Endothelial cell of hepatic sinusoid (primary cell): Measurements from ENCODE around the gene ZNF462.

ENCODE experiments used
- in situ Hi-C: cut with HindIII; loops from 2 replicates; pipeline ENCODE4 v1.10.0; 2017; ENCODE audit warnings: low sequenced_read_pairs

The ZNF462 gene

DNA sequence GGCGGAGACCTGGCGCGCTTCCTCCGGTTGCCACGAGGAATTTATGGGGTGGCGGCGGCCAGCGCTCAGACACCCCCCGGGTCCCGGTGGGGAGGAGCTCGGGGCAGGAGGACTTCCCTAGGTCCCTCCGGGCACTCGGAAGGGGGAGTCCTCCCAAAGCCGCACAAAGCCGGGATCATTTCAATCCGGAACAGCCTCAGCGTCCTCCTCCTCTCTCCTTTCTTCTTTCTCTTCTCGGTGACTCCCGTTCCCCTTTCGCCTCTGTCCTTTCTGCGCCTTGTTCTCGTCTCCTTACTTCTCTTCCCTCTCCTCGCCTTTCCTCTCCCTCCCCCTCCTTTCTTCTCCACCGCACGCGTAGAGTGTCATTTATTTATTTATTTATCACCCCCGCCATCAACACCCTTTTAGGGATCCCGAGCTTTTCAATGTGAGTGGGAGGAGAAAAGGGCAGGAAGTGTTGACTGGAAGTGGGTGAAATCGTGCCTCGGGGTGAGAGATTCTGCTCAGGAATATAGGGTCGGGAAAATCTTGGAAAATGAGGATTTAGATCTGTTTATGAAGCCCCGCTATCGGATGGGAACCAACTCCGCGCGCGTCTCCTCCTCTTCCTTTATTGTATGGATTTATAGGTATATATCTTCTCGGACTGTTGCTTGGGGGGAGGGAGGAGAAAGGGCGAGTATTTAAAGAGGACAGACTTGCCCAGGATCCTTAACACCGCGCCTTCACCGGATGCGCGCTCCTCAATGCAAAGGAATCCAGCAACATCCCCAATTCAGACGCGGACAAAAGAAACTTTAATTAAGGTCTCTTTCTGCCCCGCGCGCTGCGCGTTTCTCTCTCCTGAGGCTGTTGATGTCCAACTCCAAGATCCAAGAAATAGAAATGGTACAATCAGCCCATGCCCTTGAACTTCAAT is 2.0 kb upstream of the ZNF462 start:
- in situ Hi-C loops: no loop called here

DNA sequence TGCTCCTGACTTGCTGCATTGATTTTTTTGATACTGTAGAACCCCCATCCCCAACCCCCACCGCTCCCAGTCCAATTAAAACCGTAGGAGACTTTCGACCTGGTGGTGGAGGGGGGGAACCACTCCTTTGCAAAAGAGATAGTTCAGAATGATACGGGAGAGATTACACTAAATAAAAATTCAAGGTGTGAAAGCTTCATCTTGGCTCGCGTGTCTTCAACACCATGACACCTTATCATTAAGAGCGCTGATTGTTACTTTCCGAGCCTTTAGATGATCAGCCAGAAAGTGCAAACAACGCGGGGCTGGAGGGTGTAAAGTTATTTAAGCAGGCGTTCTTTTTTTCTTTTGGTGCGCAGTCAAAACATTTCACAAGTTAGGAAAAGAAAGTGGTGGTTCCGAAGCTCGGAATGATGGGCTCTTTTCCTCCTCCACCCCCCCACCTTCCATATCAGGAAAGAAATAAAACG is 1.3 kb upstream of the ZNF462 start:
- in situ Hi-C loops: no loop called here

DNA sequence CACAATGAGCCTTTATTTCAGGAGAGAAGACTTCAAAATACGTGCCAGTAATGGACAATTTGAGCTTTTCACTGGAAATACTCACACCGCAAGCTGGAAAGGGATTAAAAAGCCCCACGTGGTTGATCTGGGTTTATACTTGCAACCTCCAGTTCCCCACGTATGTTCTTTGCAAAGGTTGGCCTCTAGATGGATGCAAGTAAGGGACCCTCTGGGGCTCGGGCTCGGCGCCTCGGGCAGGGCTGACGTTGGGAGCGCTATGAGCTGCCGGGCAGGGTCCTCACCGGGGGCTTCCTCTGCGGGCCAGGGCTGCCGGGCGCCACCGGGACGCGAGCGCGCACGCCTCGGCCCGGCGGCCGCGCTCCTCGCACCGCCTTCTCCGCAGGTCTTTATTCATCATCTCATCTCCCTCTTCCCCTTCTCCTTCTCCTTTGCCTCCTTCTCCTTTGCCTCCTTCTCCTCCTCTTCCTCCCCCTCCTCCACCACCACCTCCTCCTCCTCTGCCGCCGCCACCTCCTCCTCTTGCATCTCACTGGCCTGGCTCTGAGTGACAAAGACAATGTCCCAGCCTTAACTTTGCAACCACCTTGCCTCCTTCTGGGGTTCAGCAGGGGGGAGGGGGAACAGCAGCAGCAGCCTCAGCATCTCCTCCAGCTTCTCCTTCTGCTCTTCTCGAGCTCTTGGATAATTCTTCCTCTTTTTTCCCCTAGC is 701 bp upstream of the ZNF462 start:
- in situ Hi-C loops: no loop called here

DNA sequence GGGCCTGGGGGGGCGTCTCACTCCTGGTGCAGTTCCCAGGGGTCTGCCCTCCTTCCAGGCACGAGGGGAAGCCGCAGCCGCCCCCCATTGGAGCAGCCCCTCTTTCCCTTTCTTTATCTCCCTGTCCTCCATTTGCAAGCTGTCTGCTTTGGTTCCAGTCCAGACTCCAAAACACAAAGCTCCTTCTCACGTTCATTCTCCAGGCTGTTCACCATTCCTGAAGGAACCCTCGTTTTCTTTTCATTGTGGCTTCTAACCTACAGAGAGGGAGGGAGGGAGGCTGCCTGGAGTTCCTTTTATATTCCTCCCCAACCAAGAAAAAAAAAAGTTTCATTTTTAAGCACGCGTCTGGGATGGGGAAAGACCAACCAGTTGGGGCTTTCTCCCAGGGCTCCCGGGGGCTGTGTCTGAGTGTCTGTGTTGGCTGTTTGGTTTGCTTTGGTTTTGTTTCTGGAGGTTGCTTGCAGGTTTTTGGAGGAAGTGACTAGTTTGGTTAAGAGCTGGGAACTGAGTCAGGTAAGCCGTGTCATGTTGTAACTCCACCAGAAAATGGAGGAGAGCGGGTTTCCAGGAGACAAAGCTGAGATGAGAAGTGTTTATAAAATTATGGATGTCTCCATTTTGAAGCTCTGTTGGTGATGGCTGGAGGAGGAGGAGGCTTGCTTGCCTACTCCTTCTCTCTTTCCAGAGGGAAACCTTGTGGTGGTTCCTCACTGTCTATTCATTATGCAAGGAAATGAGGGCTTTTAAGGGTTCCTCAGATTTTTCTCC is 1.6 kb downstream of the ZNF462 start:
- in situ Hi-C loops: no loop called here

DNA sequence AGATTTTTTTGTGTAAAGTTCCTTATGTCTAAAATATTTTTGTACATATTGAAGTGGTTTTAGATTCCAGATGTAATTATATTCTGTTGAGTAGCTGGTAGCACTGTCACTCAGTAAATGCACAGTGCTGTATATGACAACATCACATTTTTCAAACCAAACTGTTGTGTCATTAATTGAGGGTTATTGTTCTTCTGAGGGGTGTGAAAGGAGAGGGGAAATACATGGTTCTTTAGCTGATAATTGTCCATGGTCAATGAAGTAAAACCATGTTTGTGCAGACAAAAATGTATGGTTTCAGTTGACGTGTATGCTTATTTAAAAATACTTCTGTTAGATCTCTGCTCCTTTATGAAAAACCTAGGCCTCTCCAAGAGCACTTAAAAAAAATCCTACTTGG is 3.3 kb downstream of the ZNF462 start:
- in situ Hi-C loops: no loop called here

DNA sequence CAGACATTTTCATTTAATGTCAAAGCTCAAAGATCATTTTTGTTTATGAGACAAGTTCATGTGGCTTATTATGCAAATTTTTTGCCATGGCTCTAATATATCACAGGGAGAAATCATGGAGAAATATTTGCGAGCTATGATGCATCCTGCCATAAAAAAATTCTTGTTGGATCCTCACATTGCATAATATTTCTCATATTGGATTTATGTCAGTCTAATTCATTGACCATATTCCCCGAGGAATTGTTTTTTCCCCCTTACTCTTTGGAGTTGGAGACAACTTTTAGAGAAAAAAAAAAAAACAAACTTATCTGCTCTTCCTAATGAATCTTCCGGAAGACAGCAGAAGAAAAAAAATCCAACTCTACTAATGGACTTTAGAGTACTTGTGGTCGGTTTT is 4.3 kb downstream of the ZNF462 start:
- in situ Hi-C loops: no loop called here

GRCh38 chr9:106868087-106868486 is 5.1 kb downstream of the ZNF462 start:
- in situ Hi-C loops: no loop called here

DNA sequence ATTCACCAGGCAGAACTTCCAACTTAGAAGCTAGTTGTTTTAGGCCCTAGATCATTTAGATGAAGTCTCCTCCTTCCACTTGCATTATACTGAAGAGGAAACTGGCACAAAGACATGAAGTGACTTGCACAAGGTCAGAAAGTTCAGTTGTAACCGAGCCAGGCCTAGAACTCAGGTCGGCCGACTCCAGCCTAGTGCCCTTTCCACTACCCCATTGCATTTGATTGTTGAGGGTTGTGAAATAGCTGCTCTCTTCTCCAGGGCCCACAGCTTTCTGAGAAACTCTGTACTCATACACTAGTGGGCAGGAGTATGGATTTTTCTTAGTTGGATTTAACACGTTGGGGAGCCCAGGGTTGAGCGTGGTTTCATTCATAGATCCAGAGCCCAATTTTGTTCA is 5.6 kb downstream of the ZNF462 start:
- in situ Hi-C loops: no loop called here

DNA sequence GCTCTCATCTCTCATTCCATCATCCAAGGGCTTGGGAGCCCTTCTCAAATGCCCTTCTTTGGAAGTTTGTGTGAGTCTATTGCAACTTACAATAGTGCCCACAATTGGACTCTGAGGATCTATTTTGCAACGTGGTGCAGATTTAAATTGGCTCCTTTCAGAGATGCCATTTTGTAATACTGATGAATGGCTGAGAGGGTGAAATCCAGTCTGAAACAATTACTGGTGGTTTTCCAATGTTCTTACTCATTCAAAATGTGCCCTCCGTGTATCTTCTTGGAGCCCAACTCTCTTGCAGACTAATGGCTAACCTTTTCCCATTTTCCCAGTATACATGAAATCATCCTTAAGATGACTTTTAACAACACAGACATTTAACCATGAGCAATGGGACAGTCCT is 6.1 kb downstream of the ZNF462 start:
- in situ Hi-C loops: no loop called here

- in situ Hi-C loops: no loop called here
Measured at GRCh38 chr9:106869458-106869857, 6.5 kb downstream of the ZNF462 start.

DNA sequence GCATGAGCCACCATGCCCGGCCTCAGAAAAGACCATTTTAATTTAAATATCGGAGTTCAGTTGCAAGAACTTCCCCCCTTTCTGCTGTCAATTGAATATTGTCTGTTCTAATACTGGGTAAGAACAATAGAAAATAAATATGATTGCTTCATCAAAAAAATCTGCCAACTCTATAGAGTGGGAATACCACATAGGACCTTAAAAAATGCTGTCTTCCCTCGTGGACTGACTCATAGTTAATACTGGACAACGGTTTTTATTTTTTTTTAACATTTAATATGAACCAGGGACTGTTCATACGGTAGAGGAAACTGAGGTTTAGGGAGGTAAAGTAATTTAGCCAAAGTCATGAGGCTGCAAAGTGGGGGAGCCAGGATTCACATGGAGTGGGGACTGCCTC is 9.7 kb downstream of the ZNF462 start:
- in situ Hi-C loops: no loop called here

GRCh38 chr9:106874031-106874430 is 11.1 kb downstream of the ZNF462 start:
- in situ Hi-C loops: no loop called here

DNA sequence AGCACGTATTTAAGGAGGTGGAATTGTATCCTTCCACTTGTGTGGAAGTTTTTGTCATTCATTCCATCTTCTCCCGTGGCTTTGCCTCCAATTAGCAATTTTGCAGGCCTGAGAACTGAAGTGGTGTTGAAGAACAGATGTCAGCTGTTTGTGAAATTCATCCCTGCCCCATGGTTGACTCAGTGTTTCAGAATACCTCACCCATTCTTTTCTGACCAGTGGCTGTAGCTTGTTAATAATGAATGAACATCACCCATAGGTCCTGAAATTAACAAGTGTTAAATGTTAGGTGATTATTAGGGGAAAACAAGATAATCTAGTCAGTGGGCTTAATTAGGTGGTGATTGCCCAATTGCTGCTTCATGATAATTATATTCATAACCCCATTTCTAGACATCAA is 11.7 kb downstream of the ZNF462 start:
- in situ Hi-C loops: no loop called here

GRCh38 chr9:106875529-106875928 is 12.6 kb downstream of the ZNF462 start:
- in situ Hi-C loops: no loop called here

- in situ Hi-C loops: no loop called here
Measured at GRCh38 chr9:106877345-106877744, 14.4 kb downstream of the ZNF462 start.

GRCh38 chr9:106878081-106878837 is 15.3 kb downstream of the ZNF462 start:
- in situ Hi-C loops: no loop called here

- in situ Hi-C loops: no loop called here
Measured at GRCh38 chr9:106878934-106879333, 16.0 kb downstream of the ZNF462 start.

GRCh38 chr9:106879439-106879882 is 16.5 kb downstream of the ZNF462 start:
- in situ Hi-C loops: no loop called here

DNA sequence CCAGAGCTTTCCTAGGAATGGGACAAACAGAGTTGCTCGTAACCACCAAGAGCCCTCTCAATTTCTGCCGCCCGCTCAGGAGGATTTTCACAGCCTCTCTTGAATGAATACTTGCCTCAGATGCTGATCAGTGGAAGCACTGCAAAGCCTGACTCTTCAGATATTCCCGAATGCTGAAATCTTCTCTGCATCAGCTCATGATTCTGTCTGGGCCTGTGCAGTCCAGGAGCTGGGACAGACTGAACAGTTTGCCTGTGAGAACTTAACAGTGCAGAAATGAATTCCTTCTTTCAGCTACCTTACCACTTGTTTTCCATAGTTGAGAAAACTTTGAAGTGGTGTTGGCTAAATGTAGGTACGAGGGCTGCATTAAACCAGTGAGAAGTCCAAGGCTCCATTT is 17.1 kb downstream of the ZNF462 start:
- in situ Hi-C loops: no loop called here

DNA sequence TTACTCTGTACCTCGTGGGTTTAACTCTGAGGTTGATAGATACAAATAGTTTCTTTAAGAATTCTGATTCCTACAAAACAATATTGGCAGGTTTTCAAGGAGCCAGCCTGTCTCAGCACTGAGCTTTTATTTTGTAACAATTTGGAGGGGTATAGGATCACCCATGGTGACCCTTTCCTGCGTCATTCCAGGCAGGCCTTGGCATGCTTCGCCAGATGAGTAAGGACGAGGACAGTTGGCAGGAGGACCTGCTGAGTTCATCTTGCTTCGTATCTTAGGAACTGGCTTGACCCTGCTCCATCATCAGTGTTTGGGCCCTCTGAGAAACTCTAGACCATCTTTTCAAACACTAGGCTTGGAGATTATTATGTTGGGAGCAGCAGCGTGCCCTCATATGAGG is 17.9 kb downstream of the ZNF462 start:
- in situ Hi-C loops: no loop called here

GRCh38 chr9:106883030-106883429 is 20.1 kb downstream of the ZNF462 start:
- in situ Hi-C loops: no loop called here
